Stimulated activated CD4-positive, alpha-beta T cell treated with anti-CD3 and anti-CD28 coated beads, Interleukin-4, amount 100 ng/mL, for 48 hours (primary cell): Measurements from ENCODE around the gene MRC2.

Experiments used
- DNase-seq, 2 donors: peaks; one replicate each; pipeline ENCODE4 v3.0.0-alpha.2; 2020; ENCODE audit warnings: low read depth in 2 of 2

The MRC2 gene

GRCh38 chr17:62700964-62701705 is 73.7 kb downstream of the MRC2 start:
- DNase-seq: no peak

- no peak for DNase-seq
These were observed 74.2 kb downstream of the MRC2 start for GRCh38 chr17:62701706-62702085.

- DNase-seq: no peak
These were observed 75.3 kb downstream of the MRC2 start for GRCh38 chr17:62702746-62703260.

- DNase-seq: no peak
These were observed 75.8 kb downstream of the MRC2 start for GRCh38 chr17:62703261-62703775.

- DNase-seq: peak; percentile 54 to 65
These were observed 76.4 kb downstream of the MRC2 start for GRCh38 chr17:62703776-62704380.

GRCh38 chr17:62704381-62704971 is 77.0 kb downstream of the MRC2 start:
- DNase-seq: no peak

GRCh38 chr17:62705156-62705777 is 77.8 kb downstream of the MRC2 start:
- DNase-seq: no peak

GRCh38 chr17:62705778-62706597 is 78.5 kb downstream of the MRC2 start:
- DNase-seq: no peak

GRCh38 chr17:62706598-62707424 is 79.3 kb downstream of the MRC2 start:
- DNase-seq: no peak

GRCh38 chr17:62707425-62707739 is 79.9 kb downstream of the MRC2 start:
- no peak for DNase-seq

- DNase-seq: no peak
These were observed 81.1 kb downstream of the MRC2 start for GRCh38 chr17:62708587-62708986.

- no peak for DNase-seq
These were observed 84.7 kb downstream of the MRC2 start for GRCh38 chr17:62712171-62712581.

- DNase-seq: no peak
These were observed 85.8 kb downstream of the MRC2 start for GRCh38 chr17:62713086-62713881.

- no peak for DNase-seq
These were observed 86.7 kb downstream of the MRC2 start for GRCh38 chr17:62714016-62714777.

GRCh38 chr17:62715882-62716390 is 88.5 kb downstream of the MRC2 start:
- no peak for DNase-seq

- no peak for DNase-seq
These were observed 89.5 kb downstream of the MRC2 start for GRCh38 chr17:62716834-62717588.

- DNase-seq: no peak
These were observed 90.1 kb downstream of the MRC2 start for GRCh38 chr17:62717589-62717855.

GRCh38 chr17:62717889-62718288 is 90.4 kb downstream of the MRC2 start:
- DNase-seq: no peak
